Testis (tissue), 3 donors: Measurements from ENCODE around the gene HOMER1. TPM values are rescaled to one million over a fixed set of nuclear protein-coding genes. Genes with fewer than 3 reads are reported as not detected.

Experiments used
- DNase-seq: peaks from one replicate; pipeline ENCODE4 v3.0.0-alpha.2; 2019
- H3K27ac ChIP-seq, 2 donors: fragments of 200-600 bp; sonication (generic); one replicate each; pipeline ENCODE4 v1.5.1; 2019
- H3K27me3 ChIP-seq: fragments of 200-600 bp; sonication (generic); one replicate; pipeline ENCODE4 v1.5.1; 2019
- H3K36me3 ChIP-seq: fragments of 200-600 bp; sonication (generic); one replicate; pipeline ENCODE4 v1.5.1; 2017; ENCODE audit warnings: low read depth; ENCODE audit errors: missing control alignments
- H3K4me1 ChIP-seq: fragments of 200-600 bp; sonication (generic); one replicate; pipeline ENCODE4 v1.5.1; 2019
- H3K4me3 ChIP-seq, 2 donors: fragments of 200-600 bp; sonication (generic); one replicate each; pipeline ENCODE4 v1.5.1; 2017 to 2019
- H3K9me3 ChIP-seq: fragments of 200-600 bp; sonication (generic); one replicate; pipeline ENCODE4 v1.5.1; 2017
- POLR2A ChIP-seq: fragments of 450-650 bp; IDR thresholded peaks from one replicate; pipeline ENCODE4 v1.6.1; 2017; ENCODE audit warnings: antibody characterized with exemption, mild to moderate bottlenecking, moderate library complexity
- WGBS, 2 donors: methylation state at CpG; one replicate each; pipeline ENCODE4 v1.1.5; 2018; 5-methylcytosine and 5-hydroxymethylcytosine counted together
- intact Hi-C: fragments of 100-400 bp; cut with DNase I; formaldehyde crosslinking; loops from one replicate; pipeline ENCODE4 v1.15.1; 2023; ENCODE audit warnings: low total_unique reads
- polyA plus RNA-seq: library from polyadenylated mRNA; stranded (reverse); fragments of 350-450 nt; fragmentation: Illumina TruSeq; extraction: RNeasy Lipid Tissue Mini Kit (QIAGEN cat#74804); gene quantifications from one replicate; pipeline ENCODE4 v1.2.3, GENCODE V29; 2014; ENCODE audit warnings: low read depth, low replicate concordance; ENCODE audit not compliant: insufficient read depth
- total RNA-seq, 2 donors: library from RNA; depleted of rRNA; stranded (reverse); fragments of >200 nt; gene quantifications; one replicate each; pipeline ENCODE4 v1.2.3, GENCODE V29; 2016
- TF ChIP-seq, protein P1 (sequence below), 3 experiments: fragments of 450-650 bp in 2 of 3; fragments of 200-600 bp in 1 of 3; sonication (generic) in 1 of 3; IDR thresholded peaks; one replicate each; pipeline ENCODE4 v1.5.1; 2016 to 2019; ENCODE audit warnings: antibody characterized with exemption in 3 of 3, mild to moderate bottlenecking in 2 of 3, moderate library complexity in 1 of 3

HOMER1 gene
- total and polyA plus RNA-seq, 3 donors from 2014 or later, result 5.7 to 23.0 (median 20.4) TPM

DNA sequence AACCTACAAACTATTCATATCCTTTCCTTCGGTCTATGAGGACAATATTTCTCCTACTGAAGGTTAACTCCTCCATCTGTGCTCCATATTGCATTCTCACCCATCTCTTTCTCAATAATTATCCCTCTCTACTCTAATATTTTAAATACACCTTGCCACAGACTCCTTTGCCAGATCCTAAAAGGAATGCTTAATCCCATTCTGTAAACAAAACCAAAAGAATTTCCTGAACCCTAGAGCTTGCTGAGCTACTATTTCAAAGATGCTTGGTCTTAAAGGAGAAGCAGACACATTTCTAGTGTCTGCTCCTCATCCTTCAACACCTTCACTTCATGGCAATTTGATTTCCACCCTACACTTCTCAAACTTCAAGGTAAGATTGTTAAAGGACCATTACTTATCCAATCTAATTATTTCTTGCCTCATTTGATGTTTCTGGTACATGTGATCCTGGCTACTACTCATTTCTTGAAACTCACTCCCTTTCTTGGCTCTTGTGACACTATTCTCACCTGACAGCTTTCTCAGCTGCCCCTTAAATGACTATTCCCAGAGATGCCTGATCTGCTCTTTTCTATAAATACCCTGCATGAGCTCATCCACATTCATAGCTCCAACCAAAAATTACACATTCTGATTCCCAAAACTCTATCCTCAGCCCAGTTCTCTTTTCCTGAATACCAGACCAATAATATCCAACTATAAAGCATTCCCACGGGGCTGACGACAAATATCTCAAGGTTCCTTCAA, 20.2 kb downstream of the HOMER1 start:
- Histone ChIP-seq H3K27ac (no peak overlapping the region), H3K4me3 (no peak overlapping the region), H3K4me1 (peaks cover 3% of the 10 kb centered on the region), H3K27me3 (no peaks in the 10 kb centered on the region), H3K36me3 (no peaks in the 10 kb centered on the region), H3K9me3 (no peaks in the 10 kb centered on the region)
- intact Hi-C loops, result no loop called here
- no peak for DNase-seq
- TF ChIP-seq, protein P1, sequence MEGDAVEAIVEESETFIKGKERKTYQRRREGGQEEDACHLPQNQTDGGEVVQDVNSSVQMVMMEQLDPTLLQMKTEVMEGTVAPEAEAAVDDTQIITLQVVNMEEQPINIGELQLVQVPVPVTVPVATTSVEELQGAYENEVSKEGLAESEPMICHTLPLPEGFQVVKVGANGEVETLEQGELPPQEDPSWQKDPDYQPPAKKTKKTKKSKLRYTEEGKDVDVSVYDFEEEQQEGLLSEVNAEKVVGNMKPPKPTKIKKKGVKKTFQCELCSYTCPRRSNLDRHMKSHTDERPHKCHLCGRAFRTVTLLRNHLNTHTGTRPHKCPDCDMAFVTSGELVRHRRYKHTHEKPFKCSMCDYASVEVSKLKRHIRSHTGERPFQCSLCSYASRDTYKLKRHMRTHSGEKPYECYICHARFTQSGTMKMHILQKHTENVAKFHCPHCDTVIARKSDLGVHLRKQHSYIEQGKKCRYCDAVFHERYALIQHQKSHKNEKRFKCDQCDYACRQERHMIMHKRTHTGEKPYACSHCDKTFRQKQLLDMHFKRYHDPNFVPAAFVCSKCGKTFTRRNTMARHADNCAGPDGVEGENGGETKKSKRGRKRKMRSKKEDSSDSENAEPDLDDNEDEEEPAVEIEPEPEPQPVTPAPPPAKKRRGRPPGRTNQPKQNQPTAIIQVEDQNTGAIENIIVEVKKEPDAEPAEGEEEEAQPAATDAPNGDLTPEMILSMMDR (IDR thresholded peaks at IDR 0.05), result no peak
- TF ChIP-seq POLR2A, result no peak
- 77 to 90% methylated on average over 3 of the region's 3 CpGs for WGBS, 2 donors

DNA sequence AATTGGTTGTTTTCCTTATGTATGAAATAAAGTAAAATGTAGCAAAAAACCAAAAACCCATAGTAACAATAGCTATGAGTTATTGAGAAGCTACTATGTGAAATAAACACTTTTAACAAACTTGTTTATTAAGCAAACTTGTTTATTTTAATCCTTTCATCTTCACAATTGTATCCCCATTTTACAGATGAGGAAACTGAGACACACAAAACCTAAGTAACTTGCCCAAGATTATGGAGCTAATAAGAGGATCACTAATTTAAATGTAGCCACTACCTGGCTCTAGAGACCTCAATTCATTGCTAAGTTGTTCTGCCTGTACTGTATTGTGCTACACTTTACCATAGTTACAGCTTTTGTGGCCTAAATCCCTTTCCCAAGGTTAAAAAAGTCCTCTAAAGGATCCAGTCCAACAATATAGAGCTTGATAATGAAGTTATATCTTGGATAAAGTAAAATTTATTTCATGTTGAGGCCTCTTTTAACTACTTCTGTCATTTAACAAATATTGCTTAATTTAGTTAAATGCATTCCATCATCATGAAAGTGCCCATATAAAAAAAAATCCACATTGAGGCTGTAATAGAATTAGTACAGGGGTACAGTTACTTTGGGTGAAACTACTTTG, 22.1 kb downstream of the HOMER1 start:
- no peaks in the 10 kb centered on the region for H3K4me1 ChIP-seq
- H3K36me3 ChIP-seq, result no peaks in the 10 kb centered on the region
- no peak for DNase-seq
- no peak overlapping the region for H3K4me3 ChIP-seq
- intact Hi-C loops, result no loop called here
- no peaks in the 10 kb centered on the region for H3K27me3 ChIP-seq
- no peak overlapping the region for H3K27ac ChIP-seq
- TF ChIP-seq, protein P1 (IDR thresholded peaks at IDR 0.05), result no peak
- TF ChIP-seq POLR2A, result no peak
- no peaks in the 10 kb centered on the region for H3K9me3 ChIP-seq

DNA sequence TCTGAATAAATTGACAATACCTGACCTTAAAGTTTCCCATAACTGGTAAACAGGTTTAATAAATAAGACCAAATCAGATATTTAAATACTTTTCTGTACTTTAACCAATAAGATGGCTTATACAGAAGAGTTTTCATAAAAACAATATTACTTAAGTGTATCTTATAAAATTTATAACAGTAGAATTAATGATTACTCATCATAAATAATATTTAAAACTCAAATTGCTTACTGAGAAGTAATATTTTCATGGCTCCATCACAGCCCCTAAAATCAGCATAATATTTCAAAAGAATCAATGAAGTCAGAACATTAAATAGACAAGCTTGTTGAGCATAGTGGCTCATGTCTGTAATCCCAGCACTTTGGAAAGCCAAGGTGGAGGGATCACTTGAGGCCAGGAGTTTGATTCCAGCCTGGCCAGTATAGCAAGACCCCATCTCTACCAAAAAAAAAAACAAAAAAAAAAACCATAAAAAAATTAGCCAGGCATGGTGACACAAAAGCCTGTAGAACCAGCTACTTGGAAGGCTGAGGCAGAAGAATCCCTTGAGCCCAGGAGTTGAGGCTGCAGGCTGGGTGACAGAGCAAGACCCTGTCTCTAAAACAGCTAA, 23.5 kb downstream of the HOMER1 start:
- no peak for TF ChIP-seq POLR2A
- TF ChIP-seq, protein P1 (IDR thresholded peaks at IDR 0.05), result no peak
- Histone ChIP-seq H3K4me1 (peaks cover 7% of the 10 kb centered on the region), H3K36me3 (no peaks in the 10 kb centered on the region), H3K27me3 (no peaks in the 10 kb centered on the region), H3K27ac (no peak overlapping the region), H3K9me3 (no peaks in the 10 kb centered on the region), H3K4me3 (no peak overlapping the region)
- DNase-seq, result no peak
- intact Hi-C loops, result no loop called here

DNA sequence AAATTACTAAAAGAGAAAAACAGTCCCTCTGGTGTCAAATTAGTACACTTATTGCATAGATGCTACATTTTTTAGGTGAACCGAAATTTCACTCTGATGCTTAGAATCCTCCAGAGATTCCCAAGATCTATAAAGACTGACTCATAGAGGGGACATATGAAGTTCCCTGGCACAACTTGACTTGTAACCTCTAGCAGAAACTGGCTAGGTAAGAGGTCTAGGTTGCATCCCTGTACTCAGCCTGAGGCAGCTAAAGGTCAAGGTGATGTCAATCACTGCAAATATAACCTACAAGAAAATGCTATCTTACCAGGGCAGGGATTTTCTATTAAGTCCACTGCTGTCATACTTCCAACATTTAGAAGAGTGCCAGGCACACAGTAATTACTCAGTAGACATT, 24.2 kb downstream of the HOMER1 start:
- Histone ChIP-seq H3K36me3 (no peaks in the 10 kb centered on the region), H3K9me3 (no peaks in the 10 kb centered on the region), H3K27me3 (no peaks in the 10 kb centered on the region), H3K27ac (no peak overlapping the region), H3K4me3 (no peak overlapping the region), H3K4me1 (peaks cover 7% of the 10 kb centered on the region)
- 93 to 96% methylated on average over 1 of the region's 1 CpG for WGBS, 2 donors
- TF ChIP-seq POLR2A, result no peak
- TF ChIP-seq, protein P1 (IDR thresholded peaks at IDR 0.05), result no peak
- DNase-seq, result no peak
- intact Hi-C loops, result no loop called here
